Panc1 (cell line): Measurements from ENCODE around the gene PAK2.
"Not testable (repeated sequence)": the region's sequence is repeated elsewhere in the genome, so short reads cannot be mapped to it uniquely, and the experiment has no call there.

ENCODE experiments used
- CTCF ChIP-seq: fragments of 450-650 bp; IDR thresholded peaks from 2 replicates; pipeline ENCODE4 v1.5.1; 2017; ENCODE audit warnings: mild to moderate bottlenecking
- REST ChIP-seq, 2 experiments: IDR thresholded peaks; 2 replicates each; pipeline ENCODE4 v1.6.1; 2011 to 2012; ENCODE audit warnings: low read depth in 2 of 2, control low read depth in 1 of 2, low read length in 1 of 2, mild to moderate bottlenecking in 1 of 2, moderate library complexity in 1 of 2; ENCODE audit not compliant: insufficient read depth in 1 of 2

- TF ChIP-seq CTCF; REST (IDR thresholded peaks at IDR 0.05; ENCODE audit: insufficient read depth in 1 of 2, low read depth in 2 of 2, low read length in 1 of 2): not testable (repeated sequence)
Observed at GRCh38 chr3:196829651-196830050, 90.0 kb downstream of the PAK2 start.
